NCI-H1092 treated with DMSO at 0.1 percent for 48 hours (cell line): ENCODE measurements around the gene COL18A1.
"Not testable (repeated sequence)": the region's sequence is repeated elsewhere in the genome, so short reads cannot be mapped to it uniquely, and the experiment has no call there.

ENCODE experiments used
- DNase-seq: peaks from one replicate; lab custom pipeline; 2025; lab: John Stamatoyannopoulos, UW

Gene COL18A1

GRCh38 chr21:45427331-45428271, 22.6 kb downstream of the COL18A1 start:
- DNase-seq = no peak

- DNase-seq = no peak
These were observed 23.6 kb downstream of the COL18A1 start for GRCh38 chr21:45428534-45428933.

- DNase-seq = no peak
These were observed 24.5 kb downstream of the COL18A1 start for GRCh38 chr21:45429221-45430175.

GRCh38 chr21:45430521-45431501, 25.8 kb downstream of the COL18A1 start:
- no peak for DNase-seq

GRCh38 chr21:45431781-45432572, 27.0 kb downstream of the COL18A1 start:
- no peak for DNase-seq

- no peak for DNase-seq
These were observed 27.8 kb downstream of the COL18A1 start for GRCh38 chr21:45432575-45433255.

GRCh38 chr21:45433301-45433700, 28.3 kb downstream of the COL18A1 start:
- no peak for DNase-seq

- no peak for DNase-seq
These were observed 29.1 kb downstream of the COL18A1 start for GRCh38 chr21:45433911-45434644.

- no peak for DNase-seq
These were observed 29.8 kb downstream of the COL18A1 start for GRCh38 chr21:45434645-45435217.

- DNase-seq = no peak
These were observed 30.5 kb downstream of the COL18A1 start for GRCh38 chr21:45435405-45435981.

GRCh38 chr21:45436351-45437065, 31.5 kb downstream of the COL18A1 start:
- no peak for DNase-seq

- DNase-seq = not testable (repeated sequence)
These were observed 32.9 kb downstream of the COL18A1 start for GRCh38 chr21:45437844-45438243.

- DNase-seq = no peak
These were observed 33.6 kb downstream of the COL18A1 start for GRCh38 chr21:45438391-45439145.

- peak; percentile 37 for DNase-seq
These were observed 34.4 kb downstream of the COL18A1 start for GRCh38 chr21:45439161-45439872.

- no peak for DNase-seq
These were observed 35.0 kb downstream of the COL18A1 start for GRCh38 chr21:45439901-45440461.

- no peak for DNase-seq
These were observed 35.9 kb downstream of the COL18A1 start for GRCh38 chr21:45440736-45441350.
